Thymus (tissue), 11 donors: ENCODE measurements around the gene BTNL2. TPM values are rescaled to one million over a fixed set of nuclear protein-coding genes. Genes with fewer than 3 reads are reported as not detected.

ENCODE experiments used
- DNase-seq, 9 donors: peaks; one replicate each; pipeline ENCODE4 v3.0.0-alpha.2; 2013; ENCODE audit warnings: low spot score in 9 of 9, low read depth in 6 of 9, missing footprints in 1 of 9
- H3K27ac ChIP-seq, 2 donors: one replicate each; pipeline ENCODE4 v1.5.1; 2013; ENCODE audit warnings: control low read depth in 1 of 2, low read depth in 1 of 2, low read length in 1 of 2, mild to moderate bottlenecking in 1 of 2, moderate library complexity in 1 of 2
- H3K27me3 ChIP-seq, 2 donors: one replicate each; pipeline ENCODE4 v1.5.1; 2013; ENCODE audit warnings: low read length in 1 of 2; ENCODE audit not compliant: control insufficient read depth in 2 of 2, insufficient read depth in 1 of 2
- H3K36me3 ChIP-seq, 2 donors: one replicate each; pipeline ENCODE4 v1.5.1; 2013; ENCODE audit warnings: low read length in 1 of 2, mild to moderate bottlenecking in 1 of 2, moderate library complexity in 1 of 2; ENCODE audit not compliant: control insufficient read depth in 2 of 2, insufficient read depth in 2 of 2
- H3K4me1 ChIP-seq, 2 donors: one replicate each; pipeline ENCODE4 v1.5.1; 2013; ENCODE audit warnings: low read length in 2 of 2; ENCODE audit not compliant: control insufficient read depth in 2 of 2, insufficient read depth in 2 of 2
- H3K4me3 ChIP-seq, 2 donors: one replicate each; pipeline ENCODE4 v1.5.1; 2013; ENCODE audit warnings: low read length in 2 of 2, control low read depth in 1 of 2, mild to moderate bottlenecking in 1 of 2
- H3K9me3 ChIP-seq, 2 donors: one replicate each; pipeline ENCODE4 v1.5.1; 2013; ENCODE audit warnings: low read length in 1 of 2, mild to moderate bottlenecking in 1 of 2; ENCODE audit not compliant: control insufficient read depth in 2 of 2, insufficient read depth in 1 of 2
- WGBS: extraction: QIAGEN DNeasy Blood & Tissue Kit; methylation state at CpG from one replicate; pipeline ENCODE4 v1.1.7; 2013; 5-methylcytosine and 5-hydroxymethylcytosine counted together
- polyA plus RNA-seq: library from polyadenylated mRNA; stranded (reverse); fragments of 200-250 nt; gene quantifications from one replicate; pipeline ENCODE4 v1.2.3, GENCODE V29; 2013
- total RNA-seq: library from RNA; stranded (reverse); fragments of 120-200 nt; gene quantifications from one replicate; pipeline ENCODE4 v1.2.4, GENCODE V29; 2013
- donor health status: healthy.

BTNL2 gene
- total and polyA plus RNA-seq, 2 donors, result not detected

GRCh38 chr6:32386040-32386439 lies 20.9 kb downstream of the BTNL2 start:
- Histone ChIP-seq H3K27me3 (no peaks in the 10 kb centered on the region), H3K4me3 (no peak overlapping the region), H3K4me1 (no peaks in the 10 kb centered on the region), H3K27ac (no peak overlapping the region), H3K9me3 (no peaks in the 10 kb centered on the region), H3K36me3 (no peaks in the 10 kb centered on the region)
- WGBS, result 100% methylated on average over 1 of the region's 1 CpG
- DNase-seq, result no peak

GRCh38 chr6:32382757-32383420 lies 24.1 kb downstream of the BTNL2 start:
- WGBS, result 32% methylated on average over 1 of the region's 1 CpG

GRCh38 chr6:32379545-32379944 lies 27.4 kb downstream of the BTNL2 start:
- Histone ChIP-seq H3K9me3 (no peaks in the 10 kb centered on the region), H3K36me3 (no peaks in the 10 kb centered on the region), H3K4me3 (no peak overlapping the region), H3K27ac (no peak overlapping the region), H3K4me1 (no peaks in the 10 kb centered on the region), H3K27me3 (no peaks in the 10 kb centered on the region)
- 97% methylated on average over 2 of the region's 2 CpGs for WGBS
- DNase-seq, result no peak

More at GRCh38 chr6:32382757-32383420, 24.1 kb downstream of the BTNL2 start:
- DNase-seq, result no peak
- no peaks in the 10 kb centered on the region for H3K36me3 ChIP-seq
- no peaks in the 10 kb centered on the region for H3K9me3 ChIP-seq
- no peak overlapping the region for H3K27ac ChIP-seq
- H3K27me3 ChIP-seq, result no peaks in the 10 kb centered on the region
- no peak overlapping the region for H3K4me3 ChIP-seq
- no peaks in the 10 kb centered on the region for H3K4me1 ChIP-seq

GRCh38 chr6:32375739-32376529 lies 31.0 kb downstream of the BTNL2 start:
- 85% methylated on average over 7 of the region's 7 CpGs for WGBS
- no peak overlapping the region for H3K4me3 ChIP-seq
- H3K4me1 ChIP-seq, result no peaks in the 10 kb centered on the region
- no peaks in the 10 kb centered on the region for H3K36me3 ChIP-seq
- DNase-seq, result no peak
- H3K9me3 ChIP-seq, result no peaks in the 10 kb centered on the region
- no peaks in the 10 kb centered on the region for H3K27me3 ChIP-seq
- H3K27ac ChIP-seq, result no peak overlapping the region

- no peak for DNase-seq
- no peak within 1 kb of the TSS for H3K4me3 ChIP-seq
- no peaks in the 10 kb centered on the region for H3K9me3 ChIP-seq
- H3K27ac ChIP-seq, result no peak within 1 kb of the TSS
- no peaks in the 10 kb centered on the region for H3K4me1 ChIP-seq
- no peaks in the 10 kb centered on the region for H3K36me3 ChIP-seq
- H3K27me3 ChIP-seq, result no peaks in the 10 kb centered on the region
These were observed 35.2 kb downstream of the BTNL2 start, which contains the start of gene TSBP1 for GRCh38 chr6:32371803-32372202. TSBP1 (minus strand) TSS chr6:32371903; CDS start chr6:32371706, 197 bp downstream.

- WGBS, result 93% methylated on average over 1 of the region's 1 CpG
- no peak overlapping the region for H3K4me3 ChIP-seq
These were observed 35.8 kb downstream of the BTNL2 start for GRCh38 chr6:32371229-32371628.

GRCh38 chr6:32370505-32370904 lies 36.5 kb downstream of the BTNL2 start:
- Histone ChIP-seq H3K36me3 (no peaks in the 10 kb centered on the region), H3K9me3 (no peaks in the 10 kb centered on the region), H3K27me3 (no peaks in the 10 kb centered on the region), H3K27ac (no peak overlapping the region), H3K4me1 (no peaks in the 10 kb centered on the region), H3K4me3 (no peak overlapping the region)
- 93% methylated on average over 2 of the region's 2 CpGs for WGBS
- DNase-seq, result no peak

More at GRCh38 chr6:32371229-32371628, 35.8 kb downstream of the BTNL2 start:
- no peaks in the 10 kb centered on the region for H3K9me3 ChIP-seq
- no peaks in the 10 kb centered on the region for H3K4me1 ChIP-seq
- H3K27ac ChIP-seq, result no peak overlapping the region
- H3K27me3 ChIP-seq, result no peaks in the 10 kb centered on the region
- DNase-seq, result no peak
- no peaks in the 10 kb centered on the region for H3K36me3 ChIP-seq

GRCh38 chr6:32369660-32370059 lies 37.3 kb downstream of the BTNL2 start:
- WGBS, result 62% methylated on average over 3 of the region's 3 CpGs
- H3K27ac ChIP-seq, result no peak overlapping the region
- no peak overlapping the region for H3K4me3 ChIP-seq
- H3K27me3 ChIP-seq, result no peaks in the 10 kb centered on the region
- H3K9me3 ChIP-seq, result no peaks in the 10 kb centered on the region
- no peak for DNase-seq
- no peaks in the 10 kb centered on the region for H3K4me1 ChIP-seq
- H3K36me3 ChIP-seq, result no peaks in the 10 kb centered on the region

GRCh38 chr6:32367644-32368043 lies 39.3 kb downstream of the BTNL2 start:
- Histone ChIP-seq H3K4me3 (no peak overlapping the region), H3K27ac (no peak overlapping the region), H3K27me3 (no peaks in the 10 kb centered on the region), H3K4me1 (no peaks in the 10 kb centered on the region), H3K36me3 (no peaks in the 10 kb centered on the region), H3K9me3 (no peaks in the 10 kb centered on the region)
- DNase-seq, result no peak
- 96% methylated on average over 3 of the region's 3 CpGs for WGBS
